ENCODE results near the gene DTD1.

The DTD1 gene

DNA sequence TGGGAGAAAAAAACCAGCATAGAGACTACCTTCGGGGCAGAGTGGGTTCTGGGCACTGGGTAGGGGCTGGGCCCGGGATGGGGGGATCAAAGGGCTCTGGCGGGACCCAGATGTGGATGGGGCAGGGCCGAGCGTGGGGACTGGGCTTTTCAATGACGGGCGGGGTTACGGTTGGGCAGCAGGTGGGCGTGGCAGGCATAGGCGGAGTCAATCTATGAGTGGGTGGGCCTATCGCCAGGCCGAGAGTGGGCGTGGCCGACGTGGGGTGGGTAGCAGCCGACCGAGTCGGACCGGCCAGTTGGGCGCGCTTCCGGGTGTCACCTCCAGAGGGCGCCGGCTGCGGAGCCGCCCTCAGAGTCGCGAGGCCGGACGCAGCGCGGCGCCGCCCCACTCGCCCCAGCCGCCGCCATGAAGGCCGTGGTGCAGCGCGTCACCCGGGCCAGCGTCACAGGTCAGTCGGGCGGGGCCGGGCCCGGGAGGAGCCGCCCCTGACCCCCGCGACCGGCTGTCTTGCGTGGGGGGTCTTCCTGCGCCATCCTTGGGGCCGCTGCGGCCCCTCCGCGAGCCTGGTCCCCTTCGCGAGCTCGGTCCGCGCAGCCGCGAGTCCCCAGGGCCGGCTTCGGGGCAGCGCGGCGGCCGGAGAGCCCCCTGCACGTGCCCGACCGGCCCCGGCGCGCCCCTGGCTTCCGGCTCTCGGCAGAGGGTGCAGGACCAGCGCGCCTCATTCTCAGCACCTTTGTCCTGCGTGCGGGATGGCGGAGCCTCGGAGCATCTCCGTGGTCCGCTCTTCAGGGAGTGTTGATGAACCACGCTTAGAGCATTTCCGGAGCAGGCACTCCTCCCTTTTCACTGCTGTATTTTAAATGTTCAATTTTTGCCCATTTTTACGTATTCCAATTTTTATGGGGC, at the start of gene DTD1:
TSS of gene DTD1 (plus strand) at position 390 of the 909 bp plus-strand sequence. CDS start at position 409, 19 bp downstream.
- DNase-seq (ENCODE audit: low read depth) = peak; percentile 70

- DNase-seq (ENCODE audit: low read depth) = no peak
Observed at GRCh38 chr20:18541741-18542140, 46.1 kb upstream of the DTD1 start.

GRCh38 chr20:18543216-18543615, 44.6 kb upstream of the DTD1 start:
- no peak for DNase-seq (ENCODE audit: low read depth)

DNA sequence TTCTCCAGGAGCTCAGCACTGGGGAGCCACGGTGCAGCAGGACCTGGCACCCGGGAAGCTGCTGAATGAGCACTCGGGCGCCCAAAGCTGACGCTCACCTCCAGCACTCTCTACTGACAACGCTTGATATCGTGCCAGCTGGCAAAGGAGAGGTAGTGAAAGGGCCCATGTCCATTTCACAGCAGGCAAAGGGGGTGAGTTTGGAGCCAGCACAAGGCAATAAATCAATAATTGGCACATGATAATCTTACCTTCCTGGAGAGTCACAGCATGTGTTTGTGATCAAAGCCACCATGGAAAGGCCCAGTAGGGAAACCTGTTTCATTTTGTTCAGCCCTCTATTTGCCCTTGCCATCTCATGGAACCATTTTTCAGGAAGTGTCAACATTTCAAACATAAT, 43.9 kb upstream of the DTD1 start:
- DNase-seq (ENCODE audit: low read depth) = no peak

GRCh38 chr20:18545566-18545965, 42.3 kb upstream of the DTD1 start:
- no peak for DNase-seq (ENCODE audit: low read depth)

DNA sequence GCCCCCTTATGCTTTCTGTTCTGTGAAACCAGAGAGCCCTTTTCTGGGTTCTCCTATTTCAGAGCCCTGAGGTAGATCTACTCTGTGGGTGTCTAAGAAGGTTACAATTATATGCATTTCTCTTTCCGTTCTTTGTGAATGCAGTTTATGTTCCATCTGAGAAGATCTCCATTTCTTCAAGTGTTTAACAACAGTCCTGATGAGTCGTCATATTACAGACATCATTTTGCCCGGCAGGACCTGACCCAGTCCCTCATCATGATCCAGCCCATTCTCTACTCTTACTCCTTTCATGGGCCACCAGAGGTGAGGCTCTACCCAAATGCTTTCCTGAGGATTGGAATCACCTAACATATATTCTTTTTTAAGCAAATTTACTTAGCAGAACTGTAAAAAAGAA, 39.4 kb upstream of the DTD1 start:
- DNase-seq (ENCODE audit: low read depth) = no peak

DNA sequence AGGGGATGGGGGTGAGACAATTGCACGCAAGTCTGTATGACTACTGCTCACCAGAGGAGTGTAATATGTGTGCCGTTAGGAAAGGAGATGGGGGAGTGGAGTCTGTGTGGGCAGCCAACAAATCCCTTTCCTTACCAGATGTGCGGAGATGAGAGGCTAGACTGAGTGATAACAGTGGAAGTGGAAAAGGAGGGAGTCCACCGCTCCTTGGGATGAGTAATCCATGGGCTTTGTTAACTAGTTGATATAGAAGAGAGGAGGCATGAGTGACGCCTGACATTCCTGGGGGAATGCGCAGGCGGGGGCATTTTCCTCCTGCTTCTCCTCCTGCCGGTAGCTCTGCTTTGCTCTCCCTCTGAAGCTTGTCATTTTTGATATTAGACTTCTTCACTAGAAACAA, 34.1 kb upstream of the DTD1 start:
- no peak for DNase-seq (ENCODE audit: low read depth)

DNA sequence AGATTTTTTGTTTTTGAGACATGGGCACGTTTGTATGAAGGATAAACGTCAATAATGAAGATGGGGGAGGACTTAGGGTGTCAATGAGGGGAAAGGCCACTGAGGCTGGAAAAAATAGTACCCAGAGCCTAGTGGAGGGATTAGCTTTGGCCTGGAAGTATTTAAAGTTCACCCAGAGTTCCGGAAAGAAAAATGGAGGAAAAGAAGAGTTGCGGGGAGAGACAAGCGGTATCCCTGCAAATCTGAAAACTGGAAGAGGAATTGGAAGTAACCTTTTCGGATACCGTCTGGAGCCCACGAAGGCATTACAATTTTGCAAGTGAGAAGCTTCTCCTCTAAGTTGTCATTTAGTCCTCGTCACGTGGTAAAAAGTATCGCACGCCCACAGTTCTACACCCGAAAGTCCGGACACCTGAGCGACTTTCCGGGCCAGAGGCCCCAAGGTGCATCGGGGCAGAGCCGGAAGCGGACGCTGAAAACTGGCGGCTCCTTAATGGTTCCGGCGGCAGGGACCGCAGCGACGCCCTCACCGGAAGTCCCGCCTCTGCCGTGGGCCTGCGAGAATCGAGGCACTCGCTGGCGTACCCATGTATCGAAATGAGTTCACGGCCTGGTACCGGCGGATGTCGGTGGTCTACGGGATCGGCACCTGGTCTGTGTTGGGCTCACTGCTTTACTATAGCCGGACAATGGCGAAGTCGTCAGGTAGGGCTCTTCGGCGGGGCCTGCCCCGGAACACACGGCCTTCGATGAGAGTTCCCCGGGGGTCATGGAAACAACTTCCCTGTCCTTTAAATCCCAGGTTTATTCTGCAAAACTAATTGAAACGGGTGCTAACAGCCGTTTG, 20.7 kb upstream of the DTD1 start, which contains the start of gene SMIM26:
TSS of gene SMIM26 (plus strand) at position 541 of the 847 bp plus-strand sequence. CDS start at position 588, 47 bp downstream.
- DNase-seq (ENCODE audit: low read depth) = peak; percentile 69

- no peak for DNase-seq (ENCODE audit: low read depth)
Observed at GRCh38 chr20:18567739-18568091, 20.1 kb upstream of the DTD1 start.

GRCh38 chr20:18571009-18571408, 16.8 kb upstream of the DTD1 start:
- DNase-seq (ENCODE audit: low read depth) = no peak

DNA sequence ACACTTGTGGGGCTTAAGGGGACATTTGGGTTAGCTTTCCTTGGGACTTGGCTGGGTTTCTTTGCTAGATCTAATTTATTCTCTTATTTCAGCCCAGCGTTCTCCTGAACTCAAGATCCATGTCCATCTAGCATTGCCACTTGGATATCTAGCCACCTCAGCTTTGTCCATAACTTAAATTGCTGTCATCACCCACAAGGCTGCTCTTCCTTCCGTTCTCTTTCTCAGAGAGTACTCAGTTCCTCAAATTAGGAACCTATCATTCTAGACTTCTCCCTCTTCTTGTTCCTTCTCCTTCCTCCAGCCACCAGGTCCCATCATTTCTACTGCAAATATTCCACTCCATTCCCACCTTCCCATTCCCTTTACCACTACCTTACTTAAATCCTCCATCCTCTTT, 16.3 kb upstream of the DTD1 start:
- DNase-seq (ENCODE audit: low read depth) = no peak

- no peak for DNase-seq (ENCODE audit: low read depth)
Observed at GRCh38 chr20:18577942-18578341, 9.9 kb upstream of the DTD1 start.

GRCh38 chr20:18578581-18578980, 9.3 kb upstream of the DTD1 start:
- no peak for DNase-seq (ENCODE audit: low read depth)

GRCh38 chr20:18580012-18580411, 7.8 kb upstream of the DTD1 start:
- no peak for DNase-seq (ENCODE audit: low read depth)

DNA sequence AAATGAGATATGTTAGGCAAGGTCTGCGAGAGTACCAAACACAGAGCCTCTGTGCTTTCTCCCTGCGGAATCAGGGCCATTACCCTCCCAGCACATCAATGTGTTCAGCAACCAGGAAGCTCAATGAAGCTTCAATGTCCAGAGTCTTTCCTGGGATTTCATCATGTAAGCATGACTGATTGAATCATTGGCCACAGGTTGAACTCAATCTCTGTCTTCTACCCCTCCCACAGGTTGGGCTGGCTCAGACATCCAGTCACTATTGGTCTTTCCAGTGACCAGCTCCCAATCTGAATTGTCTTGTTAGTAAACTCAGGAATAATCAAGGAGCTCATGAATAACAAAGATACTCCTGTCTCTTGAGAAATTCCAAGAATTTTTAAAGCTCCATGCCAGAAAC, 2.7 kb upstream of the DTD1 start:
- no peak for DNase-seq (ENCODE audit: low read depth)

DNA sequence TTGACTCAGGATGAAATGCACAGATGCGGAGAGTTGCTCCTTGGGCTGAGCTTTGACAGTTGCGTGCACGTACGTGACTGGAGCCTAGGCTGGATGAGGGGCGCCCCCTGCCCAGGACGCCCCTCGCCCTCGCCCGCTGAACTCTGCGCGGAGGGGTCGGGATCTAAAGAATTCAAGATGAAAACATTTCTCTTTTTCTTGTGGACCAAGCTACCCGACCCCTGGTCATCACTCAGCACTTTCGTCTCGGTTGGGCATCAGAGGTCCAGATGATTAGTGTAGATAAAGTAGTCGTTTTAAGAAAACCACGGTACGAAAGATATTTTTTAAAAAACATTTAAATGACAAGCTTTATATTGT, 700 bp downstream of the DTD1 start:
- DNase-seq (ENCODE audit: low read depth) = no peak

DNA sequence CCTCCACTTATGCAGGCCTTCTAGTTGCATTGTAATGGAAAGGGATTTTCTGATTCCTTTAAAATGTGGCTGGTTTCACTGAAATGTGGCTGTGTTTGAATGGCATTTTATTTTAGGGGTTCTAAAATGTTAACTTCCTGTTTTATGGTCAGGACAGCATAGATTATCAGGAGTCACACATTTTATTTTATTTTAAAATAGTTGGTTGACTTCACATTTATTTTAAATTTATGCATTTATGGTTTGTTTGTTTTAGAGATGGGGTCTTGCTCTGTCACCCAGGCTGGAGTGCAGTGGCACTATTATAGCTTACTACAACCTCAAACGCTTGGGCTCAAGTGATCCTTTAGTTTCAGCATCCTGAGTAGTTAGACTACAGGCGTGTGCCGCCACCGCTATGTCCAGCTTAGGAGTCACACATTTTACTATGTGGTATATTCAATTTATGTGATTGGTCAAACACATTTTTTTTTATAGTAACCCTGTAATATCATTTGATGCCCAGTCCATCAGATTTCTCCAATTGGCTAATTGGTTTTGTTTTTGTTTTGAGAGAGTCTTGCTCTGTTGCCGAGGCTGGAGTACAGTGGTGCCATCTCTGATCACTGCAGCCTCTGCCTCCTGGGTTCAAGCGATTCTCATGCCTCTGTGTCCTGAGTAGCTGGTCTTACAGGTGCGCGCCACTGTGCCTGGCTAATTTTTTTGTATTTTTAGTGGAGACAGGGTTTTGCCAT, 2.3 kb downstream of the DTD1 start:
- no peak for DNase-seq (ENCODE audit: low read depth)

- no peak for DNase-seq (ENCODE audit: low read depth)
Observed at GRCh38 chr20:18596270-18596669, 8.4 kb downstream of the DTD1 start.

DNA sequence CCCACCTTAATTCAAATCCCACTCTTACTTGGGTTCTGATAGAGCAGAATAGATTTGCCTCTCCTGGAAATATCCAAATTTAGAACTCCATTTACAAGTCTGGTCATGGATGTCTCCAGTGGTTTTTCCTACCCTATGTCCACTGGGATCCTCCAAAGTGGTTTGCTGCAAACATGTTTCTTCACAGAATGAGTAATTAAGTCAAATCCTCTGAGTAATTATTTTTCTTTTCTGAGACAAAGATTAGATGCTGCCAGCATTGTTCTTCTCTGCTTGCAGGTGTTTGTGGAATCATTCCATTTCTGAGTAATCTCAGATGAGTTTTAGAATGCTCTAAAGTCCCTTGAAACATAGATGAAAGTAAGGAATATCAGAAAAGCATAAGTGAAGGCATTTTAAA, 21.9 kb downstream of the DTD1 start:
- DNase-seq (ENCODE audit: low read depth) = no peak

- DNase-seq (ENCODE audit: low read depth) = no peak
Observed at GRCh38 chr20:18611492-18611891, 23.6 kb downstream of the DTD1 start.

GRCh38 chr20:18613553-18613952, 25.7 kb downstream of the DTD1 start:
- DNase-seq (ENCODE audit: low read depth) = no peak

DNA sequence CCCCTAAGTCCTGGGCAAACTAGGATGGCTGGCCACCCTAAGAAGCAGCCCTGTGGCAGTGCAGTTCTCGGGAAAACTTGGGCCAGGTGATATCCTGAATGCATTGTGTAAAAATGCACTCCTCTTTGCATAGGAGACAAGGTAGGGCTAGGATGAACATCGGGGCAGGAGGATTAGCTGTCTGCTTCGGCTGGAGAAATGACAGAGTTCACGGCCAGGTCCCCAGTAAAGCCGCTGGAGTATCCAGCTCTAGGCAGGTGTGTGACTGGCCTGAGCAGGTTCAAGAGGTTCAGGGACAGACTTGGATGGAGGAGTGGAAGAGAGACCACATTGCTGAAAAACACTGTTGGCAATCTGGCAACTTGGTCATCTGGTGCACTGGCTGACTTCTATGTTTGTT, 26.4 kb downstream of the DTD1 start:
- DNase-seq (ENCODE audit: low read depth) = no peak
